Measurements from ENCODE around the gene BEX4. TPM values are rescaled to one million over a fixed set of nuclear protein-coding genes. Genes with fewer than 3 reads are reported as not detected.
A peak's percentile ranks its signal among the peaks of the same experiment; 100 is the strongest.
"Not testable (repeated sequence)": the region's sequence is repeated elsewhere in the genome, so short reads cannot be mapped to it uniquely, and the experiment has no call there.

Gene BEX4, protein sequence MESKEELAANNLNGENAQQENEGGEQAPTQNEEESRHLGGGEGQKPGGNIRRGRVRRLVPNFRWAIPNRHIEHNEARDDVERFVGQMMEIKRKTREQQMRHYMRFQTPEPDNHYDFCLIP
- total RNA-seq (55.6 and 75.6 TPM in 2 replicates), polyA plus RNA-seq (112 and 119 TPM in 2 replicates)

DNA sequence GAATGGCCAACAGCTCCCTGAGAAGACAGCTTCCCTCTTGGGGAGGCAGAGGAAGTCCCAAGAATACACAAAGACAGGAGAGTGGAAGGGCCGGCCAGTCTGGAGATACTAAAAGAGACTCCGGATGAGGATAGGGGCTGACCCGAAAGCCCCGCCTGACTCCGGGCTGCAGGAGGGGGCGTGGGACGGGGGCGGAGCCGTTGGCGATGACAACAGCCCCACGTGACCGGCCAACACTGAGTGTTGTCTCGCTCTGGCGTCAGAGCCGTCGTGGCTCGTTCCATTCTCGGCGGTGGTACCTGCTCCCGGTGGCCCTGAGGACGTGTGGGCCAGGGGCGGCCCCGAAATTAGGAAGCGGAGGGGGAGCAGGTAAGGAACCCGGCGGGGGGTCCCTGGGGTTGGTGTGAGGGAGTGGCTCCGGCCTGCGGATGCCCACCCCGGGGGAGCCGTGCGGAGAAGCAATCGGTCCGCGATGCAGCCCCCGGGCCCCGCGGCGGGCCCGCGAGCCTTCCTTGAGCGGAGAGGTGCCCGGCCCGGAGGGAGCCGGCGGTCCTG lies at the start of gene BEX4:
BEX4 (plus strand) TSS at position 239 of the 555 bp plus-strand sequence. CDS start 1,046 bp downstream, outside the sequence.
- Histone ChIP-seq H3K4me1 (ENCODE audit: insufficient read depth) (no peaks in the 10 kb centered on the region), H4K20me1 (ENCODE audit: insufficient read depth, poor library complexity, severe bottlenecking) (no peaks in the 10 kb centered on the region), H3K4me2 (peak within 1 kb of the TSS; percentile 82), H3K9me2 (replicated peaks; ENCODE audit: insufficient read depth) (no peaks in the 10 kb centered on the region), H2AFZ (peak within 1 kb of the TSS; percentile 53), H3K4me3 (peak within 1 kb of the TSS; percentile 64), H3K27ac (peak within 1 kb of the TSS; percentile 97), H3K9me3 (ENCODE audit: low read depth) (no peaks in the 10 kb centered on the region), H3K27me3 (no peaks in the 10 kb centered on the region), H3K79me2 (no peaks in the 10 kb centered on the region), H3K36me3 (replicated peaks; ENCODE audit: insufficient read depth, low read depth) (no peaks in the 10 kb centered on the region)
- WGBS (ENCODE audit: low lambda C conversion rate, missing lambda C conversion rate): 54% methylated on average over 12 of the region's 45 CpGs
- TF ChIP-seq, protein P1, sequence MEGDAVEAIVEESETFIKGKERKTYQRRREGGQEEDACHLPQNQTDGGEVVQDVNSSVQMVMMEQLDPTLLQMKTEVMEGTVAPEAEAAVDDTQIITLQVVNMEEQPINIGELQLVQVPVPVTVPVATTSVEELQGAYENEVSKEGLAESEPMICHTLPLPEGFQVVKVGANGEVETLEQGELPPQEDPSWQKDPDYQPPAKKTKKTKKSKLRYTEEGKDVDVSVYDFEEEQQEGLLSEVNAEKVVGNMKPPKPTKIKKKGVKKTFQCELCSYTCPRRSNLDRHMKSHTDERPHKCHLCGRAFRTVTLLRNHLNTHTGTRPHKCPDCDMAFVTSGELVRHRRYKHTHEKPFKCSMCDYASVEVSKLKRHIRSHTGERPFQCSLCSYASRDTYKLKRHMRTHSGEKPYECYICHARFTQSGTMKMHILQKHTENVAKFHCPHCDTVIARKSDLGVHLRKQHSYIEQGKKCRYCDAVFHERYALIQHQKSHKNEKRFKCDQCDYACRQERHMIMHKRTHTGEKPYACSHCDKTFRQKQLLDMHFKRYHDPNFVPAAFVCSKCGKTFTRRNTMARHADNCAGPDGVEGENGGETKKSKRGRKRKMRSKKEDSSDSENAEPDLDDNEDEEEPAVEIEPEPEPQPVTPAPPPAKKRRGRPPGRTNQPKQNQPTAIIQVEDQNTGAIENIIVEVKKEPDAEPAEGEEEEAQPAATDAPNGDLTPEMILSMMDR (IDR thresholded peaks at IDR 0.05; ENCODE audit: poor library complexity): no peak
- no peak for TF ChIP-seq EZH2phosphoT487 (IDR thresholded peaks at IDR 0.05; ENCODE audit: low read depth, severe bottlenecking, unreplicated experiment)
- no peak for TF ChIP-seq EZH2 (IDR thresholded peaks at IDR 0.05; ENCODE audit: borderline replicate concordance)
- DNase-seq (ENCODE audit: low spot score): peak; percentile 92

DNA sequence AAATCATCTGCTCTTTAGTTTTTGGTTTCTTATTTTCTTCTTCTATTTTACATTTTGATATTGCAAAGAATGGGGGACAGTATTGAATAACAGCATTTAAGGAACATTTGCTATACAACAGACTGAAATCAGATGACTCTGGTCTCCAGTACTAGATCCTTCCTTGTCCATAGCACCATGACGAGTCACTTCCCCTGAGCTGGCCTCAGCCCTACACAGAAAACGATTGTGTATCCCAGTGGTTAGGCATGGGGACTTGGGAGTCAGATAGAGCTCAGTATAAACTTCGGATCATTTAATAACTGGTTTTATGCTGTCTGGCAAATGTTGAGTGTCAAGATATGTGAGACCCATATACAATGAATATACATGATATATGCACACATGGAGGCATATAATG lies 44.7 kb upstream of the BEX4 start:
- H3K27ac ChIP-seq: no peak overlapping the region
- TF ChIP-seq EZH2 (IDR thresholded peaks at IDR 0.05; ENCODE audit: borderline replicate concordance) (no peak), EZH2phosphoT487 (IDR thresholded peaks at IDR 0.05; ENCODE audit: low read depth, severe bottlenecking, unreplicated experiment) (no peak)
- TF ChIP-seq, protein P1 (IDR thresholded peaks at IDR 0.05; ENCODE audit: poor library complexity): no peak
- H3K4me2 ChIP-seq: no peak overlapping the region
- no peaks in the 10 kb centered on the region for H3K27me3 ChIP-seq
- H3K9me2 ChIP-seq (replicated peaks; ENCODE audit: insufficient read depth): no peaks in the 10 kb centered on the region
- 75% methylated on average over 3 of the region's 3 CpGs for WGBS (ENCODE audit: low lambda C conversion rate, missing lambda C conversion rate)
- H3K79me2 ChIP-seq: no peaks in the 10 kb centered on the region
- no peak for DNase-seq (ENCODE audit: low spot score)
- no peak overlapping the region for H3K4me3 ChIP-seq
- no peaks in the 10 kb centered on the region for H3K4me1 ChIP-seq (ENCODE audit: insufficient read depth)
- H3K36me3 ChIP-seq (replicated peaks; ENCODE audit: insufficient read depth, low read depth): no peaks in the 10 kb centered on the region
- no peaks in the 10 kb centered on the region for H4K20me1 ChIP-seq (ENCODE audit: insufficient read depth, poor library complexity, severe bottlenecking)
- H3K9me3 ChIP-seq (ENCODE audit: low read depth): no peaks in the 10 kb centered on the region
- H2AFZ ChIP-seq: no peak overlapping the region

DNA sequence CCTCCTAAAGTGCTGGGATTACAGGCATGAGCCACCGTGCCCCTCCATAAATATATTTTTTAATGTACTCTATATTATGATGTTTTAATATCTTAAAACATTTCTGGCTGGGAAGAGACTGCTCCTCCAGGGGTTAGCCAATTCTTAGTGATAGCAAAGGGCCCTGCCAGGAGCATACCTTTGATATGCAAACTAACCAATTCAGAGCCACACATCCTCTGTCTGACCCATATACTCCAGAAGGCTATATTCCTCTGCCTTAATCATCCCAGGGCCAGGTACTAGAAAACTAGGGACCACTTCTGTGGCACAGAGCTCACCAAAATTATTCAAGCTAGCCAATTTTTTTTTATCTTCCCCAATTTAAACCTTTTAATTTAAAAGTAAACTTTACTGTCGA lies 43.6 kb upstream of the BEX4 start:
- Histone ChIP-seq H3K4me3 (no peak overlapping the region), H2AFZ (no peak overlapping the region), H3K9me3 (ENCODE audit: low read depth) (no peaks in the 10 kb centered on the region), H3K27me3 (no peaks in the 10 kb centered on the region), H3K4me1 (ENCODE audit: insufficient read depth) (no peaks in the 10 kb centered on the region), H4K20me1 (ENCODE audit: insufficient read depth, poor library complexity, severe bottlenecking) (no peaks in the 10 kb centered on the region), H3K9me2 (replicated peaks; ENCODE audit: insufficient read depth) (no peaks in the 10 kb centered on the region), H3K79me2 (no peaks in the 10 kb centered on the region), H3K4me2 (no peak overlapping the region), H3K27ac (no peak overlapping the region), H3K36me3 (replicated peaks; ENCODE audit: insufficient read depth, low read depth) (no peaks in the 10 kb centered on the region)
- WGBS (ENCODE audit: low lambda C conversion rate, missing lambda C conversion rate): 63% methylated on average over 2 of the region's 2 CpGs
- TF ChIP-seq EZH2phosphoT487 (IDR thresholded peaks at IDR 0.05; ENCODE audit: low read depth, severe bottlenecking, unreplicated experiment) (no peak), EZH2 (IDR thresholded peaks at IDR 0.05; ENCODE audit: borderline replicate concordance) (no peak)
- TF ChIP-seq, protein P1 (IDR thresholded peaks at IDR 0.05; ENCODE audit: poor library complexity): no peak
- DNase-seq (ENCODE audit: low spot score): no peak

DNA sequence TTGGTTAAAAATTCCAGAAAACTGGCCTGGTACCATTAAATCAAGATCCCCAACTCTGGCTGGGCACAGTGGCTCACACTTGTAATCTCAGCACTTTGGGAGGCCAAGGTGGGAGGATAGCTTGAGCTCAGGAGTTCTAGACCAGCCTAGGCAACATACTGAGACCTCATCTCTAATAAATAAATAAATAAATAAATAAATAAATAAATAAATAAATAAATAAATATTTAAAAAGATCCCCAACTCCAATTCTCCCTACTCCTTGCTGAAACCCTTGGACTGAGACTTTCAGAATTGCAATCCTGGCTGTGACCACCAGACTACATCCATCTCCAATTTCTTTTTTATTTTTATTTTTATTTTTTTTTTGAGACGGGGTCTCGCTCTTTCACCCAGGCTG lies 39.7 kb upstream of the BEX4 start:
- not testable (repeated sequence) for H3K4me3 ChIP-seq; H3K4me1 ChIP-seq (ENCODE audit: insufficient read depth); H4K20me1 ChIP-seq (ENCODE audit: insufficient read depth, poor library complexity, severe bottlenecking); H3K9me3 ChIP-seq (ENCODE audit: low read depth); H3K79me2 ChIP-seq; H2AFZ ChIP-seq; H3K4me2 ChIP-seq; H3K9me2 ChIP-seq (replicated peaks; ENCODE audit: insufficient read depth); H3K36me3 ChIP-seq (replicated peaks; ENCODE audit: insufficient read depth, low read depth); DNase-seq (ENCODE audit: low spot score); H3K27me3 ChIP-seq; H3K27ac ChIP-seq
- WGBS (ENCODE audit: low lambda C conversion rate, missing lambda C conversion rate): 100% methylated on average over 2 of the region's 2 CpGs
